Stimulated activated CD4-positive, alpha-beta T cell treated with anti-CD3 and anti-CD28 coated beads, Interleukin-2, amount 100 ng/mL, for 48 hours (primary cell): ENCODE data around the gene EFCAB12.
A peak's percentile ranks its signal among the peaks of the same experiment; 100 is the strongest.
"Not testable (repeated sequence)": the region's sequence is repeated elsewhere in the genome, so short reads cannot be mapped to it uniquely, and the experiment has no call there.

Source experiments
- DNase-seq, 2 donors: peaks; one replicate each; pipeline ENCODE4 v3.0.0-alpha.2; 2020

Gene EFCAB12

GRCh38 chr3:129391583-129391982 lies 36.9 kb downstream of the EFCAB12 start:
- DNase-seq: not testable (repeated sequence)

GRCh38 chr3:129389572-129389937 lies 38.9 kb downstream of the EFCAB12 start:
- no peak for DNase-seq

GRCh38 chr3:129388791-129389571 lies 39.5 kb downstream of the EFCAB12 start:
- not testable (repeated sequence) for DNase-seq

GRCh38 chr3:129387487-129387886 lies 40.9 kb downstream of the EFCAB12 start:
- DNase-seq: no peak

GRCh38 chr3:129386984-129387383 lies 41.5 kb downstream of the EFCAB12 start:
- DNase-seq: no peak

- not testable (repeated sequence) for DNase-seq
These were observed 42.9 kb downstream of the EFCAB12 start for GRCh38 chr3:129385507-129385906.

- DNase-seq: no peak
These were observed 43.7 kb downstream of the EFCAB12 start for GRCh38 chr3:129384594-129385323.

- not testable (repeated sequence) for DNase-seq
These were observed 44.3 kb downstream of the EFCAB12 start for GRCh38 chr3:129384103-129384502.

GRCh38 chr3:129383292-129383860 lies 45.1 kb downstream of the EFCAB12 start:
- peak; percentile 19 to 27 for DNase-seq

- no peak for DNase-seq
These were observed 46.1 kb downstream of the EFCAB12 start for GRCh38 chr3:129382366-129382765.

GRCh38 chr3:129379582-129380358 lies 48.7 kb downstream of the EFCAB12 start:
- DNase-seq: no peak

- DNase-seq: no peak
These were observed 49.5 kb downstream of the EFCAB12 start for GRCh38 chr3:129378949-129379348.

- DNase-seq: no peak
These were observed 50.8 kb downstream of the EFCAB12 start for GRCh38 chr3:129377615-129378014.

GRCh38 chr3:129375099-129375498 lies 53.3 kb downstream of the EFCAB12 start:
- DNase-seq: no peak

GRCh38 chr3:129371041-129371826 lies 57.2 kb downstream of the EFCAB12 start:
- DNase-seq: no peak

- DNase-seq: no peak
These were observed 58.0 kb downstream of the EFCAB12 start for GRCh38 chr3:129370248-129370964.

GRCh38 chr3:129369711-129370110 lies 58.7 kb downstream of the EFCAB12 start:
- DNase-seq: no peak

GRCh38 chr3:129367821-129368220 lies 60.6 kb downstream of the EFCAB12 start:
- no peak for DNase-seq

- no peak for DNase-seq
These were observed 62.1 kb downstream of the EFCAB12 start for GRCh38 chr3:129366312-129366831.

GRCh38 chr3:129365296-129366136 lies 62.9 kb downstream of the EFCAB12 start:
- DNase-seq: no peak
